KBM-7 (cell line): ENCODE measurements around the gene PSME3.
"Not testable (repeated sequence)": the region's sequence is repeated elsewhere in the genome, so short reads cannot be mapped to it uniquely, and the experiment has no call there.

Experiments
- DNase-seq: peaks from one replicate; pipeline ENCODE4 v3.0.0-alpha.2; 2015
- in situ Hi-C: fragments of 300-500 bp; cut with MboI; formaldehyde crosslinking; loops from 2 replicates; pipeline ENCODE4 v1.14.3; 2020; ENCODE audit warnings: low sequenced_read_pairs, low pct_unique_long_range_greater_than_20kb, mixed read lengths

Gene PSME3

GRCh38 chr17:42866631-42867575 is 33.7 kb downstream of the PSME3 start:
- DNase-seq: no peak
- in situ Hi-C loops: loop anchor here (25.0 kb wide), 1 partner anchor 495 kb away; no protein-coding TSS in a partner anchor

GRCh38 chr17:42867694-42868261 is 34.6 kb downstream of the PSME3 start:
- not testable (repeated sequence) for DNase-seq
- in situ Hi-C loops: loop anchor here (25.0 kb wide), 1 partner anchor 495 kb away; no protein-coding TSS in a partner anchor

GRCh38 chr17:42868338-42868737 is 35.1 kb downstream of the PSME3 start:
- in situ Hi-C loops: loop anchor here (25.0 kb wide), 1 partner anchor 494 kb away; no protein-coding TSS in a partner anchor
- no peak for DNase-seq

- no peak for DNase-seq
- in situ Hi-C loops: loop anchor here (25.0 kb wide), 1 partner anchor 491 kb away; no protein-coding TSS in a partner anchor
Measured at GRCh38 chr17:42871647-42872046, 38.5 kb downstream of the PSME3 start.

GRCh38 chr17:42872251-42872965 is 39.2 kb downstream of the PSME3 start:
- DNase-seq: no peak
- in situ Hi-C loops: loop anchor here (25.0 kb wide), 1 partner anchor 490 kb away; no protein-coding TSS in a partner anchor

- DNase-seq: no peak
- in situ Hi-C loops: loop anchor here (25.0 kb wide), 1 partner anchor 489 kb away; no protein-coding TSS in a partner anchor
Measured at GRCh38 chr17:42873315-42873714, 40.1 kb downstream of the PSME3 start.

GRCh38 chr17:42873932-42874695 is 40.9 kb downstream of the PSME3 start:
- in situ Hi-C loops: loop anchor here (25.0 kb wide), 1 partner anchor 488 kb away; no protein-coding TSS in a partner anchor
- DNase-seq: not testable (repeated sequence)

- no peak for DNase-seq
- in situ Hi-C loops: no loop called here
Measured at GRCh38 chr17:42877037-42877436, 43.8 kb downstream of the PSME3 start.

- in situ Hi-C loops: no loop called here
- DNase-seq: no peak
Measured at GRCh38 chr17:42878123-42878880, 45.1 kb downstream of the PSME3 start.

- in situ Hi-C loops: no loop called here
- no peak for DNase-seq
Measured at GRCh38 chr17:42878924-42879595, 45.9 kb downstream of the PSME3 start.

- no peak for DNase-seq
- in situ Hi-C loops: no loop called here
Measured at GRCh38 chr17:42879596-42879985, 46.4 kb downstream of the PSME3 start.

GRCh38 chr17:42880776-42881310 is 47.6 kb downstream of the PSME3 start:
- DNase-seq: no peak
- in situ Hi-C loops: no loop called here

GRCh38 chr17:42881706-42882105 is 48.5 kb downstream of the PSME3 start:
- in situ Hi-C loops, DNase-seq: not testable (repeated sequence)

- no peak for DNase-seq
- in situ Hi-C loops: no loop called here
Measured at GRCh38 chr17:42882166-42882565, 49.0 kb downstream of the PSME3 start.

- in situ Hi-C loops: no loop called here
- DNase-seq: no peak
Measured at GRCh38 chr17:42883802-42884558, 50.8 kb downstream of the PSME3 start.

GRCh38 chr17:42885806-42886205 is 52.6 kb downstream of the PSME3 start:
- DNase-seq, in situ Hi-C loops: not testable (repeated sequence)
